Measurements from ENCODE around the gene ST8SIA1. TPM values are rescaled to one million over a fixed set of nuclear protein-coding genes. Genes with fewer than 3 reads are reported as not detected.

The ST8SIA1 gene
- total RNA-seq, 2 donors from 2014 or later, result 6.4 to 6.9 TPM

DNA sequence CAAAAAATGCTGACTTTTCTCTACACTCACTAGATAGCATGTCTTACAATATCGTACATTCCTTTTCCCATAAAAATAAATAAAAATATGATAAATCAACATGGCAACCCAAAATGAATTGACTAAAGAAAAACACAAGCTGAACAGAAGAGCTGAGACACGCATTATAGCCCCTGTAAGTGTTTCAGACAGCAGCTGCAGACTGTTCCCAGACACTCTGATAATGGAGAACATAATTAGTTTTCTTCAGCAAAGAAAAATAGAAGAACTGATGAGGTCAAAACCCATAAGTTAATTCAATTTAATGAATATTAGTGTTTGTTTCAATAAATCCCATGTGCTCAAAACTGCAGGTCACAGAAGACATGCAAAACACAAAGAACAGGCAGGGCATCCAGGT, 23.8 kb downstream of the ST8SIA1 start:
- no peak for ATAC-seq (ENCODE audit: insufficient number of reproducible peaks, low FRiP score, low read depth)
- Histone ChIP-seq H3K4me3 (no peak overlapping the region), H3K4me1 (ENCODE audit: control insufficient read depth in 1 of 2, low read depth in 2 of 2) (no peaks in the 10 kb centered on the region), H3K27ac (no peak overlapping the region), H3K9me3 (no peaks in the 10 kb centered on the region), H3K27me3 (replicated peaks; ENCODE audit: insufficient read depth) (no peaks in the 10 kb centered on the region), H3K36me3 (no peaks in the 10 kb centered on the region)
- no peak for DNase-seq (ENCODE audit: low spot score)
- TF ChIP-seq, protein P1, sequence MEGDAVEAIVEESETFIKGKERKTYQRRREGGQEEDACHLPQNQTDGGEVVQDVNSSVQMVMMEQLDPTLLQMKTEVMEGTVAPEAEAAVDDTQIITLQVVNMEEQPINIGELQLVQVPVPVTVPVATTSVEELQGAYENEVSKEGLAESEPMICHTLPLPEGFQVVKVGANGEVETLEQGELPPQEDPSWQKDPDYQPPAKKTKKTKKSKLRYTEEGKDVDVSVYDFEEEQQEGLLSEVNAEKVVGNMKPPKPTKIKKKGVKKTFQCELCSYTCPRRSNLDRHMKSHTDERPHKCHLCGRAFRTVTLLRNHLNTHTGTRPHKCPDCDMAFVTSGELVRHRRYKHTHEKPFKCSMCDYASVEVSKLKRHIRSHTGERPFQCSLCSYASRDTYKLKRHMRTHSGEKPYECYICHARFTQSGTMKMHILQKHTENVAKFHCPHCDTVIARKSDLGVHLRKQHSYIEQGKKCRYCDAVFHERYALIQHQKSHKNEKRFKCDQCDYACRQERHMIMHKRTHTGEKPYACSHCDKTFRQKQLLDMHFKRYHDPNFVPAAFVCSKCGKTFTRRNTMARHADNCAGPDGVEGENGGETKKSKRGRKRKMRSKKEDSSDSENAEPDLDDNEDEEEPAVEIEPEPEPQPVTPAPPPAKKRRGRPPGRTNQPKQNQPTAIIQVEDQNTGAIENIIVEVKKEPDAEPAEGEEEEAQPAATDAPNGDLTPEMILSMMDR (IDR thresholded peaks at IDR 0.05), result no peak

- H3K4me1 ChIP-seq (ENCODE audit: control insufficient read depth in 1 of 2, low read depth in 2 of 2), result no peaks in the 10 kb centered on the region
- no peak overlapping the region for H3K4me3 ChIP-seq
- DNase-seq (ENCODE audit: low spot score) (no peak), ATAC-seq (ENCODE audit: insufficient number of reproducible peaks, low FRiP score, low read depth) (no peak)
- H3K9me3 ChIP-seq, result no peaks in the 10 kb centered on the region
- no peak overlapping the region for H3K27ac ChIP-seq
- TF ChIP-seq, protein P1 (IDR thresholded peaks at IDR 0.05), result no peak
- H3K36me3 ChIP-seq, result no peaks in the 10 kb centered on the region
- no peaks in the 10 kb centered on the region for H3K27me3 ChIP-seq (replicated peaks; ENCODE audit: insufficient read depth)
Measured at GRCh38 chr12:22310275-22310674, 24.2 kb downstream of the ST8SIA1 start.

- no peaks in the 10 kb centered on the region for H3K27me3 ChIP-seq (replicated peaks; ENCODE audit: insufficient read depth)
- H3K4me1 ChIP-seq (ENCODE audit: control insufficient read depth in 1 of 2, low read depth in 2 of 2), result peaks cover 0 to 8% of the 10 kb centered on the region in 2 donors
- no peak overlapping the region for H3K4me3 ChIP-seq
- H3K27ac ChIP-seq, result no peak overlapping the region
- TF ChIP-seq, protein P1 (IDR thresholded peaks at IDR 0.05), result no peak
- no peak for ATAC-seq (ENCODE audit: insufficient number of reproducible peaks, low FRiP score, low read depth)
- no peaks in the 10 kb centered on the region for H3K36me3 ChIP-seq
- H3K9me3 ChIP-seq, result no peaks in the 10 kb centered on the region
- DNase-seq (ENCODE audit: low spot score), result no peak
Measured at GRCh38 chr12:22307811-22308210, 26.7 kb downstream of the ST8SIA1 start.

- Histone ChIP-seq H3K27me3 (replicated peaks; ENCODE audit: insufficient read depth) (no peaks in the 10 kb centered on the region), H3K27ac (no peak overlapping the region), H3K4me1 (ENCODE audit: control insufficient read depth in 1 of 2, low read depth in 2 of 2) (peaks cover 0 to 8% of the 10 kb centered on the region in 2 donors), H3K36me3 (no peaks in the 10 kb centered on the region), H3K9me3 (no peaks in the 10 kb centered on the region), H3K4me3 (no peak overlapping the region)
- DNase-seq (ENCODE audit: low spot score) (no peak), ATAC-seq (ENCODE audit: insufficient number of reproducible peaks, low FRiP score, low read depth) (no peak)
- TF ChIP-seq, protein P1 (IDR thresholded peaks at IDR 0.05), result no peak
Measured at GRCh38 chr12:22306311-22306710, 28.2 kb downstream of the ST8SIA1 start.

DNA sequence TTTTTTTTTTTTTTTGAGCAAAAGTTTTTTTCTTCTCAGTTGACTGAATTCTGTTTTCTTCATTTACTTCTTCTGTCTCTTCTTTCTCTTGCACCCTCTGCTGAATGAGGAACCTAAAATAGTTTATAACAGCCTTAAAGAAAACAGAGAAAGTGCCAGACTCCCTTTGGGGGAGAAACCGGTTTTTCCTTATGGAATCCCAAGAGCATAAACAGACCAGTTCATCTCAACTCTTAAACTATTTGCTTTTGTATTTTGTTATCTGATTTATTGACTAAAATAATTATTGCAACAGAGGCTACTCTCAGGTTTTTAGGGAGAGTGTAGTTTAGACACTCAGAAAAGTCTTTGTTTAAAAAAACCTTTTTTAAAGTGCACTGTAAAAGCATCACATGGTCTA, 30.2 kb downstream of the ST8SIA1 start:
- no peak overlapping the region for H3K4me3 ChIP-seq
- no peak for ATAC-seq (ENCODE audit: insufficient number of reproducible peaks, low FRiP score, low read depth)
- H3K27me3 ChIP-seq (replicated peaks; ENCODE audit: insufficient read depth), result no peaks in the 10 kb centered on the region
- H3K36me3 ChIP-seq, result no peaks in the 10 kb centered on the region
- H3K4me1 ChIP-seq (ENCODE audit: control insufficient read depth in 1 of 2, low read depth in 2 of 2), result peaks cover 0 to 8% of the 10 kb centered on the region in 2 donors
- no peak for DNase-seq (ENCODE audit: low spot score)
- no peaks in the 10 kb centered on the region for H3K9me3 ChIP-seq
- TF ChIP-seq, protein P1 (IDR thresholded peaks at IDR 0.05), result no peak
- H3K27ac ChIP-seq, result no peak overlapping the region
